Measurements from ENCODE around the gene IGDCC3.
A peak's percentile ranks its signal among the peaks of the same experiment; 100 is the strongest.

DNA sequence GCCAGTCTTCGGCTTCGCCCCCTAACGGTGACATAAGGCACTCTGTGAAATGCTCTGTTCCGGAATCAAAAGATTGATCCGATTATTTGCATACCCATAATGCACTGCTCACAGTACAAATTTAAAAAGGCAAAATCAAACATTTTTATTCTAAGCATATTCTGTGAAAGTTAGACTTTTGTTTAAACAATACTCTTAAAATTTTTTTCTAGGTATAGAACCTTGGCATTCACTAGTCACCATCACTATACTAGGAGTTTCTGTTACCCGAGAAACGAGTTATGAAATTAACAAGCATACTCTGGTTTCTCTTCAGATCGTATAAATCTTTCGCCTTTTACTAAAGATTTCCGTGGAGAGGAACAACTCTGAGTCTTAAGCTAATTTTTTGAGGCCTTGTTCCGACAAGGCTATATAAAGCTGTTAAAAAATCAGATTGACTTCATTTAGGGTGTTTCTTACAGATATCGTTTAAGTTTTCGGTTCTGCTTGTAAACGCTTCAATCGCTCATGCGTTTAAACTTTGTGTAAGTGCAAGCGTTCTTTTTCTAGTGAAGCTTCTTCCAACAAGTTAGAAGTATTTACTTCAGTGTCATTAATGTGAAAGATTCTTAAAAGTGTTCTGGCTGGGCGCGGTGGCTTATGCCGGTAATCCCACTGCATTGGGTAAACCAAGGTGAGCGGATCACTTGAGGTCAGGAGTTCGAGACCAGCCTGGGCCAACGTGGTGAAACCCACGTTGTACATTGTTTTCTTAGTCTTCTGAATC lies 73.2 kb downstream of the IGDCC3 start, which contains the start of gene RNU5B-1:
- TF ChIP-seq, protein P1, sequence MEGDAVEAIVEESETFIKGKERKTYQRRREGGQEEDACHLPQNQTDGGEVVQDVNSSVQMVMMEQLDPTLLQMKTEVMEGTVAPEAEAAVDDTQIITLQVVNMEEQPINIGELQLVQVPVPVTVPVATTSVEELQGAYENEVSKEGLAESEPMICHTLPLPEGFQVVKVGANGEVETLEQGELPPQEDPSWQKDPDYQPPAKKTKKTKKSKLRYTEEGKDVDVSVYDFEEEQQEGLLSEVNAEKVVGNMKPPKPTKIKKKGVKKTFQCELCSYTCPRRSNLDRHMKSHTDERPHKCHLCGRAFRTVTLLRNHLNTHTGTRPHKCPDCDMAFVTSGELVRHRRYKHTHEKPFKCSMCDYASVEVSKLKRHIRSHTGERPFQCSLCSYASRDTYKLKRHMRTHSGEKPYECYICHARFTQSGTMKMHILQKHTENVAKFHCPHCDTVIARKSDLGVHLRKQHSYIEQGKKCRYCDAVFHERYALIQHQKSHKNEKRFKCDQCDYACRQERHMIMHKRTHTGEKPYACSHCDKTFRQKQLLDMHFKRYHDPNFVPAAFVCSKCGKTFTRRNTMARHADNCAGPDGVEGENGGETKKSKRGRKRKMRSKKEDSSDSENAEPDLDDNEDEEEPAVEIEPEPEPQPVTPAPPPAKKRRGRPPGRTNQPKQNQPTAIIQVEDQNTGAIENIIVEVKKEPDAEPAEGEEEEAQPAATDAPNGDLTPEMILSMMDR (IDR thresholded peaks at IDR 0.05), result peak; percentile 91; the same call in 2 of the 3 replicates
- peak; percentile 99 for TF ChIP-seq RARB (CRISPR knock-in tag; IDR thresholded peaks at IDR 0.05)
- TF ChIP-seq POLR2A (IDR thresholded peaks at IDR 0.05; ENCODE audit: low read length), result peak; percentile 100
- peak; percentile 21; the same call in 1 of the 3 replicates for TF ChIP-seq SMC3 (IDR thresholded peaks at IDR 0.05)
- TF ChIP-seq, protein P2, sequence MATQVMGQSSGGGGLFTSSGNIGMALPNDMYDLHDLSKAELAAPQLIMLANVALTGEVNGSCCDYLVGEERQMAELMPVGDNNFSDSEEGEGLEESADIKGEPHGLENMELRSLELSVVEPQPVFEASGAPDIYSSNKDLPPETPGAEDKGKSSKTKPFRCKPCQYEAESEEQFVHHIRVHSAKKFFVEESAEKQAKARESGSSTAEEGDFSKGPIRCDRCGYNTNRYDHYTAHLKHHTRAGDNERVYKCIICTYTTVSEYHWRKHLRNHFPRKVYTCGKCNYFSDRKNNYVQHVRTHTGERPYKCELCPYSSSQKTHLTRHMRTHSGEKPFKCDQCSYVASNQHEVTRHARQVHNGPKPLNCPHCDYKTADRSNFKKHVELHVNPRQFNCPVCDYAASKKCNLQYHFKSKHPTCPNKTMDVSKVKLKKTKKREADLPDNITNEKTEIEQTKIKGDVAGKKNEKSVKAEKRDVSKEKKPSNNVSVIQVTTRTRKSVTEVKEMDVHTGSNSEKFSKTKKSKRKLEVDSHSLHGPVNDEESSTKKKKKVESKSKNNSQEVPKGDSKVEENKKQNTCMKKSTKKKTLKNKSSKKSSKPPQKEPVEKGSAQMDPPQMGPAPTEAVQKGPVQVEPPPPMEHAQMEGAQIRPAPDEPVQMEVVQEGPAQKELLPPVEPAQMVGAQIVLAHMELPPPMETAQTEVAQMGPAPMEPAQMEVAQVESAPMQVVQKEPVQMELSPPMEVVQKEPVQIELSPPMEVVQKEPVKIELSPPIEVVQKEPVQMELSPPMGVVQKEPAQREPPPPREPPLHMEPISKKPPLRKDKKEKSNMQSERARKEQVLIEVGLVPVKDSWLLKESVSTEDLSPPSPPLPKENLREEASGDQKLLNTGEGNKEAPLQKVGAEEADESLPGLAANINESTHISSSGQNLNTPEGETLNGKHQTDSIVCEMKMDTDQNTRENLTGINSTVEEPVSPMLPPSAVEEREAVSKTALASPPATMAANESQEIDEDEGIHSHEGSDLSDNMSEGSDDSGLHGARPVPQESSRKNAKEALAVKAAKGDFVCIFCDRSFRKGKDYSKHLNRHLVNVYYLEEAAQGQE (IDR thresholded peaks at IDR 0.05), result peak; percentile 90
- TF ChIP-seq CEBPB (IDR thresholded peaks at IDR 0.05), result peak in 1 of 2 experiments; percentile 4; a peak in 1 of 4 replicates
- TF ChIP-seq BHLHE40 (IDR thresholded peaks at IDR 0.05; ENCODE audit: low read depth, low read length), result no peak
- TF ChIP-seq RFX5 (IDR thresholded peaks at IDR 0.05), result peak; percentile 65; the same call in 1 of the 2 replicates
- TF ChIP-seq SREBF2 (IDR thresholded peaks at IDR 0.05), result peak; percentile 29; the same call in 1 of the 2 replicates
- TF ChIP-seq, protein P3, sequence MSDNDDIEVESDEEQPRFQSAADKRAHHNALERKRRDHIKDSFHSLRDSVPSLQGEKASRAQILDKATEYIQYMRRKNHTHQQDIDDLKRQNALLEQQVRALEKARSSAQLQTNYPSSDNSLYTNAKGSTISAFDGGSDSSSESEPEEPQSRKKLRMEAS (IDR thresholded peaks at IDR 0.05), result peak; percentile 71

Measured in A549 (cell line).